GM06990 (cell line): ENCODE measurements around the gene CADM1.

Experiments
- DNase-seq: peaks from one replicate; pipeline ENCODE4 v3.0.0-alpha.2; 2011; ENCODE audit not compliant: insufficient read length; ENCODE audit errors: extremely low read depth
- H3K27me3 ChIP-seq: replicated peaks from 2 replicates; pipeline ENCODE4 v1.6.0; 2011; ENCODE audit warnings: low read length; ENCODE audit not compliant: control insufficient read depth, insufficient read depth
- H3K36me3 ChIP-seq: 2 replicates; pipeline ENCODE4 v1.5.1; 2011; ENCODE audit warnings: low read length; ENCODE audit not compliant: control insufficient read depth, insufficient read depth
- H3K4me3 ChIP-seq: replicated peaks from 2 replicates; pipeline ENCODE4 v1.5.1; 2011; ENCODE audit warnings: low read depth, mild to moderate bottlenecking, control low read depth, low read length
- TF ChIP-seq, protein P1 (sequence below): IDR thresholded peaks from 2 replicates; pipeline ENCODE4 v1.5.1; 2011; ENCODE audit warnings: low read length, control low read depth, mild to moderate bottlenecking, inconsistent platforms; ENCODE audit not compliant: insufficient read depth, poor library complexity, severe bottlenecking

The CADM1 gene

DNA sequence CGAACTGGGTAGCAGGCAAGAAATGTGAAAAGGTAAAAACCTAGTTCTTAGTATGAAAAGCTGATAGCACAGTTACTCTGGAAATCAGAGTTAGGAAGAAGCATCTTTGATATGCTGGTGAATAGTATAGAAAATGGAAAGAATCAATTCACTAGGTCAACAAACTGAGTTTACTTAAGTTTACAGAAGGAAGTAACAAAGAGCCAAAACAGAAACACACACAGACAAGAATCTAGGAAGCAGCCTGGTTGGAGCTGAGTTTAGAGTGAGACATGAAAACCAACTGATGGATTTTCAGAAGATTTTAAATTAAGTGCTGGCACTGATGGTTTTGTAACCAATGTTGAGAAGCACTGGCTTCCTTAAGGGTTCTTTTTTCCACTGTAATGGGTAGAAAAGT is 296.3 kb downstream of the CADM1 start:
- H3K27me3 ChIP-seq = no peaks in the 10 kb centered on the region
- H3K36me3 ChIP-seq = no peaks in the 10 kb centered on the region
- no peak for DNase-seq

DNA sequence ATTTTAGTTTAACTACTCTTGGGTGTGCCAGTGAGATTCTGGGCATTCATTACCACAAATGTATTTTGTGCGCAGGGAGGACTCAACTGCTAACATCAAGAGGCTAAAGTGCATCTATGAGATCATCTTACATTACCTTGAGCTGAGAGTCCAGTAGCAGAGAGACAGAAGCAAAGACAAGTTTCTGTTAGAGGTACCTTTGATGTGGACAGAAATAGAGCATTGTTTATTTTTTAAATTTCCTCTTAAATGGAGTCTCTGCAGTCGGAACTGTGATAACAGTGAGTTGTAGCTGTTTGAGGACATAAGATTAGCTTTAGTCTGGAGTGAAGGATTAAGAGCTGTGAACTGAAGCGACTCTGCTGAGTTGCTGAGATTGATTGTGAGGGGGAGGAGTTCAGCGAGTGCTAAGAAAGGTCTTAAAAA is 297.0 kb downstream of the CADM1 start:
- Histone ChIP-seq H3K27me3 (no peaks in the 10 kb centered on the region), H3K36me3 (no peaks in the 10 kb centered on the region), H3K4me3 (no peak overlapping the region)
- TF ChIP-seq, protein P1, sequence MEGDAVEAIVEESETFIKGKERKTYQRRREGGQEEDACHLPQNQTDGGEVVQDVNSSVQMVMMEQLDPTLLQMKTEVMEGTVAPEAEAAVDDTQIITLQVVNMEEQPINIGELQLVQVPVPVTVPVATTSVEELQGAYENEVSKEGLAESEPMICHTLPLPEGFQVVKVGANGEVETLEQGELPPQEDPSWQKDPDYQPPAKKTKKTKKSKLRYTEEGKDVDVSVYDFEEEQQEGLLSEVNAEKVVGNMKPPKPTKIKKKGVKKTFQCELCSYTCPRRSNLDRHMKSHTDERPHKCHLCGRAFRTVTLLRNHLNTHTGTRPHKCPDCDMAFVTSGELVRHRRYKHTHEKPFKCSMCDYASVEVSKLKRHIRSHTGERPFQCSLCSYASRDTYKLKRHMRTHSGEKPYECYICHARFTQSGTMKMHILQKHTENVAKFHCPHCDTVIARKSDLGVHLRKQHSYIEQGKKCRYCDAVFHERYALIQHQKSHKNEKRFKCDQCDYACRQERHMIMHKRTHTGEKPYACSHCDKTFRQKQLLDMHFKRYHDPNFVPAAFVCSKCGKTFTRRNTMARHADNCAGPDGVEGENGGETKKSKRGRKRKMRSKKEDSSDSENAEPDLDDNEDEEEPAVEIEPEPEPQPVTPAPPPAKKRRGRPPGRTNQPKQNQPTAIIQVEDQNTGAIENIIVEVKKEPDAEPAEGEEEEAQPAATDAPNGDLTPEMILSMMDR = no peak
- DNase-seq = no peak

More for the DNA sequence above, 296.3 kb downstream of the CADM1 start:
- H3K4me3 ChIP-seq = no peak overlapping the region
- TF ChIP-seq, protein P1 = no peak

DNA sequence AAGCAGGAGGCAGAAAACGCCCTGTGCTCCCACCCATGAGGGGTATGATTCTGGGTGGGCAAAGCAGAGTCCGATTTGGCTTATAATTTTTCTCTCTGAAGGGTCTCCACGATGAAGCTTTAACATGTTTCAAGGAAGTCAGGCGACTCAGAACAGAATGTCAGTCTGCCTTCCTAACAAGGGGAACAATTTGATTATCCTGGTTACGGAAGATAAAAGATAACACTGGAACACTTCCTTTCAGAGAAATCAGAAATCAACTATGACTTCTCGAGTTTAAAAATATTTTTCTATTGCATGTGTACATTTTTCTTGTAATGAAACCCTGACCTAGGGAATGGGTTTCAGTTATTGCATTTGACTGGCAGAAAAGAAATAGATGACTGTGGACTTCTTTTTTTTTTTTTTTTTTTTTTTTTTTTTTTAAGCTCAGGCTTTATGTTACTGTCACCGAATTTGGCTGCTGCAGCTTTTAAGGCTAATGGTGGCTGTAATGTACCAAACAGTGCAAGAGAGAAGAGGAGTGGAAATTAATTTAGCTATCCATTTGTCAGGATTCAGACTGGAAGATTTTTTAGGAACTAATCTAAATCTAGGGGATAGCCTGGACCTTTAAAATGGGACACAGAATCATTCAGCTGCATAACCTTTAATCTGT is 297.7 kb downstream of the CADM1 start:
- Histone ChIP-seq H3K36me3 (no peaks in the 10 kb centered on the region), H3K27me3 (no peaks in the 10 kb centered on the region), H3K4me3 (no peak overlapping the region)
- TF ChIP-seq, protein P1 = no peak
- DNase-seq = no peak

DNA sequence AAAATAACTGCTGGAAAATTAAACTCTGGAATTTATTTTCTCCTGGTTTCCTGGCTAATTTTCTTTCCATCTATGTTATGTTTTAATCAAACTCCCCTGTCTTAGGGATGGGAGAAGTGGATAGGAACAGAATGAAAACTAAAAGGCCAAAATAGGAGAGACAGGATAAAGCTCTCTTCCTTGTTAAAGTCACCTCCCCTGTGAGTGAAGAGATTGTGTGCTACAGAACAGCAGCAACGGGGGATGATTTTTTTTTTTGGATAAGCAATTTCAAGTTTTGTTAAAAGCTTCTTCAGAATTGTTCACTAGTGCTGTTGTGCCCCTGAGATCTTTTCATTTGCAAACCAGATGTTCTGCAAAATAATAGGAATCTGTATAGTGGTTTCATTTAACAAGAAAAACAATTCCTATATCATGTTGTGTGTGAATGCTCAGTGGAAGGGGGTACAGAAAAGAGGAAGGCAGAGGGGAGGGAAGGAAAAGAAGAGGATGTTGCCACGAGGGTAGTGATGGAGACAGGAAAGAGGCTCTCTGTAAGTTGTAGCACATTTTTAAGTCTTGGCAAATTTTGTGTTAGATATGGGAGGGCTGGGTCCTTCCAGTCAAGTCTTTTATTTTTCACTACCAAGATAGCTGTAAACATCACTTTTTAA is 301.2 kb downstream of the CADM1 start:
- Histone ChIP-seq H3K36me3 (no peaks in the 10 kb centered on the region), H3K4me3 (no peak overlapping the region), H3K27me3 (no peaks in the 10 kb centered on the region)
- no peak for DNase-seq
- TF ChIP-seq, protein P1 = no peak

DNA sequence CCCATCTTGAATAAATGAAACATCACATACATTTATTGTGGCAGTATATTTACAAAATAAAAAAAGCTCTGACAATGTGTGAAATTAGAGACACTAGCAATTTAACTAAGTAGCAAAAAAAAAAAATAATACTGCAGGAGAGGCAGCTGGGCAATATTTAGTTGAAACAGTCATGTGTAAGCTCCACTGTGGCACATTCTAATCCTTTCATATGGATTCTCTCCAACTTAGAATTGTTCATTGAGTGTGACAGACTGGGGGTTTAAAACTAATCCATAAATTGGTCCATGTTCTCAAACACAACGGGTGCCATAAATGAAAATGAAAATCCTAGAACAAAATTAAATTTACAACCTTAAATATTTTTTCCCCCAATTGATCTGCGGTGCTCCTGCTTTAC is 302.1 kb downstream of the CADM1 start:
- H3K4me3 ChIP-seq = no peak overlapping the region
- no peaks in the 10 kb centered on the region for H3K36me3 ChIP-seq
- TF ChIP-seq, protein P1 = no peak
- DNase-seq = no peak
- H3K27me3 ChIP-seq = no peaks in the 10 kb centered on the region
